NCI-H748 (cell line): ENCODE measurements around the gene GDPD3.

Experiments used
- DNase-seq: peaks from one replicate; lab custom pipeline; 2025; ENCODE audit not compliant: unreplicated experiment; lab: John Stamatoyannopoulos, UW

Gene GDPD3

DNA sequence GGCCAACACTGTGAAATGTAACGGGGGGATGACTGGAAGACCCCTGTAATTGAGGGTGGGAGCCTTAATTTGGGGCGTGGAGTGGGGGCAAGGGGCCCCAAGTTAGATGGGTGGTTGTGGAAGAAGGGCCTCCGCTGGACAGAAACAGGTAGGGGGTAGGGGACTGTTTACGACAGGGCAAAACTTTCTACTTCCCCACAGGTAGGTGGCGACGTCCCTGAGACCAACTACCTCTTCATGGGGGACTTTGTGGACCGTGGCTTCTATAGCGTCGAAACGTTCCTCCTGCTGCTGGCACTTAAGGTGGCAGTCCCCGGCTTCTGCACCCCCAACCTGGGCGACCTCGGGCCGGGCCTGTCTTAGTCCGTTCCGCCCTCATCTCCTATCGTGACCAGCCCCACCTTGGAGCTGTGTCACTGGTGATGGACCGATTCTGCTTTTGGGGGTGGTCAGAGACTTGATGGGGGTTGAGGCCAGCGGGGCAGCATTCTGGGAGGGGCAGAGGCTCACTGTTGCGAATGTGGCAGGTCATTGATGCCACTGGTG is 30.7 kb downstream of the GDPD3 start:
- no peak for DNase-seq

GRCh38 chr16:30079480-30079879 is 33.9 kb downstream of the GDPD3 start:
- DNase-seq = no peak

DNA sequence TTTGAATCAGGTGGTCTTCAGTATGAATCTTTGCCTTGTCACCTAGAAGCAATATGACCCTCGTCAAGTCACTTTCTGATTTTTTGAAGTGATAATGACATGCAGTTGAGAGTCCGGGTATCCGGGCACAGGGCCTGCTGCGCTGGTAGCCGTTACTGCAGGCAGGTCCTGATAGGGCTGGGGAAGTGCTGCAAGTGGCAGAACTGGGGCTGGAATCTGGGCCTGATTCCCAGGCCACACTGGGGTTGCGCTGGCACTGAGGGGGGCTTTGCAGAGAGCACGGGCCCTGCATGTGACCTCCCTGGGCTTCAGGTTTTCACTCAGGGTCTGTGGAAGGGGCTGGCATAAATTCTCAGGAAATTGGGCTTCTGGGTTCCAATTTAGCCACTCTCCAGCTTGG is 34.6 kb downstream of the GDPD3 start:
- DNase-seq = no peak

DNA sequence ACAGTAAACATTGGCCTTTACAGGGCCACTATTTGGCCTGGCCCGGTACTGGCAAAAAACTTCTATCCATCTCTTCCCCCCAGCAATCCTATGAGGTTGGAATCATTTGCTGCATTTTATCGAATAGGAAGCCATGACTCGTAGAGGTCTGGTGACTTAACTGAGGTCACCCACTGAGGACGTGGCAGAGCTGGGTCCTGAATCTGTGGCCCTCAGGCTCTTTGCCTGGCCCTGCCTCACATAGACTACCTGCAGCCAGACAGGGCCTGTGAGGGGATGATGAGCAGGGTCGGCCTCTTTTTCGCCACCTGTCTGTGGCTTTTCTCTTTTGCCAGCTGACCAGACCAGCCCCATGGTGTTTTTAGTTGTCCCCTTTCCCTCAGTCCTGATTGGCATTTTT is 35.7 kb downstream of the GDPD3 start:
- no peak for DNase-seq

DNA sequence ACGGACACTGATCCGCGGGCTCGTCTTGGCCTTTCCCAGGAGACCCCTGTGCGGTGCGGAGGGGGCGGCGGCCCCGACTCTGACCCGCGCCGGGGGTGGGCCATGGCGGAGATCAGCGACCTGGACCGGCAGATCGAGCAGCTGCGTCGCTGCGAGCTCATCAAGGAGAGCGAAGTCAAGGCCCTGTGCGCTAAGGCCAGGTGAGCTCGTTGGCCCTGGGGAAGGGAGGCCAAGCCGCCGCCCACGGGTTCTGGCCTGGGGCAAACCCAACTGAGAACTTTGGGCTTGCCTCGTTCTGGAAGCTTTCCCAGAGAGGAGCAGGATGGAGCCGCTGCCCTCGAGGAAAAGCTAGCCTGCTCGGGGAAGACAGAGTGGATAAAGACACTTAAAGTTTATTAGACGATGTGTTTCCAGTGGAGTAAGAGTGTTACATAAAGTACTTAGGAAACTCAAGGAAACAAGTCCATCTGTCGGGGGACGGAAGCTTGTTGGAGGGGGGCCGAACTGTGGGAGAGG is 37.0 kb downstream of the GDPD3 start:
- DNase-seq = no peak

GRCh38 chr16:30075503-30076275 is 37.6 kb downstream of the GDPD3 start, which contains the start of gene PPP4C:
Gene PPP4C, plus strand, starts transcription at chr16:30075994. Its CDS starts 384 bp downstream, at chr16:30076378.
- DNase-seq = peak; percentile 85

GRCh38 chr16:30070490-30070889 is 42.8 kb downstream of the GDPD3 start:
- no peak for DNase-seq

GRCh38 chr16:30069611-30070462 is 43.5 kb downstream of the GDPD3 start:
- no peak for DNase-seq

- DNase-seq = no peak
Measured at GRCh38 chr16:30068750-30069610, 44.4 kb downstream of the GDPD3 start.

DNA sequence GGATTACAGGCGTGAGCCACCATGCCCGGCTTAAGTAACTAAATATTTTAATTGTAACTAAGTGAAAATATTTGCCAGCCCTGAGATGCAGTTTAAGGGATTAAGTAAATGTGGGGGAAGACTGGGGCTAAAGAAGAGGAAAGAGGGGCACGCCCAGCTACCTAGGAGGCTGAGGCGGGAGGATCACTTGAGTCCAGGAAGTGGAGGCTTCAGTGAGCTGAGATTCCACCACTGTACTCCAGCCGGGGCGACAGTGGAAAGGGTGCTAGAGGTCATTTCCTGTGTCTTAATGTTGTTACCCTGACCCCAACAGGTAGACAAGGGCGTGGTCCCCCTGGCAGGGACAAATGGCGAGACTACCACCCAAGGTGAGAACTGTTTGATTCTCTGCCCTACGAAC is 45.0 kb downstream of the GDPD3 start:
- DNase-seq = no peak

DNA sequence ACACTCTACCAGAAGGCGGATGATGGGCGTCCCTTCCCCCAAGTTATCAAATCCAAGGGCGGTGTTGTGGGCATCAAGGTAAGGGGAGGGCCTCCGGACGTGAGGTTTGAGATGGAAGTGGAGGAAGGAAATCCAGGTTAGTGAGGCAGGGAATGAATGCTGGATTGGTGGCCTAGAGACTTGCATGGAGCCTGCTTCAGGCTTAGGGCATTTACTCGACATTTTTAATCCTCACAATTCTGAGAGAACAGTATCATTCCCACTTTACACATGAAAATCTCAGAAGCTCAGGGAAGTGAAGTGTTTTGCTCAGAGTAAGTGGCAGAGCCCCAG is 45.8 kb downstream of the GDPD3 start:
- DNase-seq = no peak

- no peak for DNase-seq
Measured at GRCh38 chr16:30066761-30067583, 46.4 kb downstream of the GDPD3 start.

DNA sequence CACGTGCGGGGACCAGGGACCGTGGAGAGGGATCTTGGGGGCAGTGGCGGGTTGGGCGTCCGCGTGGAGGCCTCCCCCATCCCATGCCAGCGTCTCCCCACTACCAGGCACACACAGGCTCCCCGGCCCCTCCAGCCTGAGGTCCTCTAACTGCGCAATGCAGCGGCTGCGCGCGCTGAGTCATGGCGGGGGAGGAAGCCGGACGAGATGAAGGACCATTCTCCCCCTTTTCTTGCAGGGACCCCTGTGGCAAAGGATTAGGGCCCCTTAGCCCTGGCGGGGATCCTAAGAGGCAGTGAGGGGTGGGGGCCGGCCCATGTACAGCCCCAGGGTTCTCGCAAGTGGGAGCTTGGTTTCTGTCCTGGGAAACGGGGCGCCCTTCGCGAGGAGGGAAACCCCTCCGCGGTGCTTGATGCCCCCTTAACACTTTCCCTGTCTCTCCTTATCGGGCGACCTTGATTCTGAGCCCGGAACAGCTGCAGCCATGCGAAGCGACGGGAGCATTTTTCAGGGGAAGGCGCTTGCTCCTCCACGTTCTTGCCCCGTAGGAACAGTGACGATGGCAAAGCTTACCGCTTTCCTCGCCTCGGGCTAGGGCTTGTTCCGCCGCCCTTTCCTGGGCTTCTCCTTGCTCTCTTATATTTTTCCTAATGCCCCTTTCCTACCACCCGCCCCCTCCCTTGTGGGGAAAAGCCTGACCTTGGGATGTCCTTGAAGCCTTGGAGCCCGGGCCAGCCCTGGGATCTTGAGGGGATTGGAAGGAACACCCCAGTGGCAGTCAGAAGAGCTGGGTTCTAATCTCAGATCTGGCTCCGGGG is 47.2 kb downstream of the GDPD3 start:
- peak; percentile 59 for DNase-seq

DNA sequence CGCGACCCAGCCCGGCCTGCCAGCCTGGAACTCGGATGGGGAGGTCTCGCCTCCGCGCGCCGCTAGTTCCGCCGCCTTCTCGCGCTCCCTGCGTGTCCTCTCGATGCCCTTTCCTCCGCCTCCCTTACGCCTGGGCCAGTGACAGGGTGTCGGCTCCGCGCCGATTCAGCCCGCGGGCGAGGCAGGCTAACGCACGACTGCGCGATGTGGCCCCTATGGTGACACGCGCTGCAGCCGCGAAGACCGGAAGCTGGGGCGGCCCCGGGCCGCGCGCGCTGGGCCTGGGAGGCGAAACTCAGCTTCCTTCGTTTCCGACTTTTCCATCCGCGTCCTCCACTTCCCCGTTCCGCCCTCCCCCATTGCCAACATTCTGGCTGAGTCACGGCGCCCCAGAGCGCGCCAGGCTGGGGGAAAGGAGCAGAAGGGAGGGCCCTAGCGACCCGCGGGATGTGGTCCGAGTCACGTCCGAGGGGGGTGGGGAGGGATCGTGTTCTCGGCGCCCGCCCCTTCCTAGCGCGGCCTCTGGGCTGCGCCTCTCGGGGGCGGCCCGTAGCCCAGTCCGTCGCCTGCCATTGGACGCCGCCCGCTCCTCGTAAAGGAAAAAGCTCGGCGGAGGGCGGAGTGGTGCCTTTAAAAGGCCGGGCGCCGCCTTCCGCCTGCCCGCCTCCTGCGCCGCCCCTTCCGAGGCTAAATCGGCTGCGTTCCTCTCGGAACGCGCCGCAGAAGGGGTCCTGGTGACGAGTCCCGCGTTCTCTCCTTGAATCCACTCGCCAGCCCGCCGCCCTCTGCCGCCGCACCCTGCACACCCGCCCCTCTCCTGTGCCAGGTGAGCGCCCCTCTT is 48.0 kb downstream of the GDPD3 start, which contains the start of gene ALDOA:
ALDOA (plus strand) TSS at position 659 of the 841 bp plus-strand sequence. CDS start 1,138 bp downstream, outside the sequence.
- peak; percentile 95 for DNase-seq

DNA sequence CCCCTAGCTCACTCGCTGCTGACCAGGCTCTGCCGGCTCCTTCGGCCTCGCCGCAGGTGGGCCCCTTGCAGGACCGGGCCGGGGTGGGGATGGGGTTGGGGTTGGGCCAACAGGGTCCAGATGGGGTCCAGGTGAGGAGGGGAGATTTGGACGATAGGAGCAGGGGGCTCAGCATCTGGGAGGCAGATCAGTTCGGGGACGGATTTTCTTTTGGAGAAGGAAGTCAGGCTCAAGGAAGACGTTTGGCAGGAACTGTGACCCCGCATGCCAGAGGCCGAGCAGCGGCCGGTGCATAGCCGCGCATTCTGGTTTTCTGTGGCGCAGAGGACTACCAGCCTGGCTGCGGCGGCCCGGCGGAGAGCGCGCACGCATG is 48.6 kb downstream of the GDPD3 start:
- no peak for DNase-seq

GRCh38 chr16:30063893-30064728 is 49.2 kb downstream of the GDPD3 start:
- peak; percentile 53 for DNase-seq

DNA sequence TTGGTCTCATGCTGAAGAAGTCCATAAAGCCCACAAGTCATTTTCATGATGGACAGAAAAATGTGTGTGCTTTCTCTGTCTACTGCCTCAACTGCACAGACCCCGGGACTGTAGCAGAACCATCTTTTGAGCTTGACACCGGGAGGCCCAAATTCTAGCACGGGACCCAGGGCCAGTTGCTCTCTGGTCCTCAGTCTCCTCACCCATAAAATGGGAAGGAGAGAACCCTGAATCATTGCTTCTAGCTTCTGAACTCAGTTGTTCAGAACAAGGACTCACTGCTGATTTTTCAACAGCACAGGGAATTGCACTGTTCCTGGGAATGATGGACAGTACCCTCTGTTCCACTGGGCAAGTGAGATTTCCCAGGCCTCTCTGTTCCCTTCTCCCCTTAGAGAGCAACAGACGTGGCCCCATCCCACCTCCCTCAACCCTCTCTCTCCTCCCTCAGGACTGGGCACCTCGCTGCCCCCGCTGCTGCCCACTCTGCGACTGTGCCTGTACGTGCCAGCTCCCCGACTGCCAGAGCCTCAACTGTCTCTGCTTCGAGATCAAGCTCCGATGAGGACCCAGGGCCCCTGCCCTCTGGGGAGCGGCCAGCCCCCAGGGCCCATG is 50.0 kb downstream of the GDPD3 start:
- no peak for DNase-seq
